Fibroblast of gingiva (primary cell): Measurements from ENCODE around the gene CD55.

Experiments
- DNase-seq: peaks from one replicate; pipeline ENCODE4 v3.0.0-alpha.2; 2011; ENCODE audit warnings: low read depth

CD55 gene

DNA sequence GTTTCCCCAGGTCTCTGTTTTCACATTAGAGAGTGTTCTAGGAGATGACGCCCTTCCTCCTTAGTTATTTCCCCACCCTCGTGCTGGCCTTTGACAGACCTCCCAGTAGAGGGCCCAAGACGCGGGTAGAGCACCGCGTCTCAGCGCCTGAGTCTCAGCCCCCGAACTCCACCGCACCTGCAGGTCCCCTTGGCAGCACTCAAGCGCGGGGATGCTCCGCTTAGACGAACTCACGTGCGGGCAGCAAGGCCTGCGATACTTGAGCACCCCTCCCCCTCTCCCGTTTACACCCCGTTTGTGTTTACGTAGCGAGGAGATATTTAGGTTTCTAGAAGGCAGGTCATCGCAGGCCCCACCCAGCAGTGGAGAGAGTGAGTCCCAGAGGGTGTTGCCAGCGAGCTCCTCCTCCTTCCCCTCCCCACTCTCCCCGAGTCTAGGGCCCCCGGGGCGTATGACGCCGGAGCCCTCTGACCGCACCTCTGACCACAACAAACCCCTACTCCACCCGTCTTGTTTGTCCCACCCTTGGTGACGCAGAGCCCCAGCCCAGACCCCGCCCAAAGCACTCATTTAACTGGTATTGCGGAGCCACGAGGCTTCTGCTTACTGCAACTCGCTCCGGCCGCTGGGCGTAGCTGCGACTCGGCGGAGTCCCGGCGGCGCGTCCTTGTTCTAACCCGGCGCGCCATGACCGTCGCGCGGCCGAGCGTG, at the start of gene CD55:
TSS of gene CD55 (plus strand) at position 600 of the 711 bp plus-strand sequence. CDS start at position 688, 88 bp downstream.
- peak; percentile 97 for DNase-seq

GRCh38 chr1:207274882-207275281, 46.6 kb upstream of the CD55 start:
- DNase-seq, result no peak

DNA sequence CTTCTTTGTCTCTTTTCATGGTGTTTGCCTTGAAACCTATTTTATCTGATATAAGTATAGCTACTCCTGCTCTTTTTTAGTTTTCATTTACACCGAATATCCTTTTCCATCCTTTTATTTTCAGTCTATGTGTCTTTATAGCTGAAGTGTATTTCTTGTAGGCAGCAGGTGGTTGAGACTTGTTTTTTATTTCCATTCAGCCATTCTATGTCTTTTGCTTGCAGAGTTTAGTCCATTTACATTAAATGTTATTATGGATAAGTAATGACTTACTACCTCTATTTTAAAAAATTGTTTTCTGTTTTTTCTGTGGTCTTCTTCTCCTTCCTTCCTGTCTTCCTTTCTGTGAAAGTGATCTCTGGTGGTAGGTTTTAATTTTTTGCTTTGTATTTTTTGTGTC, 45.0 kb upstream of the CD55 start:
- no peak for DNase-seq

- DNase-seq, result no peak
Measured at GRCh38 chr1:207277241-207277640, 44.2 kb upstream of the CD55 start.

GRCh38 chr1:207279652-207280051, 41.8 kb upstream of the CD55 start:
- DNase-seq, result no peak

GRCh38 chr1:207280706-207281105, 40.8 kb upstream of the CD55 start:
- no peak for DNase-seq

DNA sequence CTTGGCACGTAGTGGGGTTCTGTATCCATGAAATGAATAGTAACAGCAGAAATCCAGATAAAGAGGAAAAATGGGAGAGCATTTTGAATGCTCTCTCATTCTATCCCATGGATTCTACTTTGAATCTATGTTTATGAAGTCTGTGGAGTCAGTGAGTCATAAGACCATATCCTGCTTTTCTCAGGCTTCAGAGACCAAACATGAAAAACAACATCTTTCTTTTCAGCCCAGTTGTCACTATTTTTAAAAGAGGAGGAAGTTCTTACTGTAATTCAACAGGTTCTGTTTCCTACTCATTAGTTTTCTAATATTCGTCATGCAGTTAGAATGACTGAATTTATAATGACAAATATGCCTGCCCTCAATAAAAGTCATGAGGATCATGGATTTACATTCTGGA, 39.4 kb upstream of the CD55 start:
- no peak for DNase-seq

GRCh38 chr1:207282496-207283380, 38.7 kb upstream of the CD55 start:
- DNase-seq, result no peak

GRCh38 chr1:207283421-207283820, 38.1 kb upstream of the CD55 start:
- no peak for DNase-seq

DNA sequence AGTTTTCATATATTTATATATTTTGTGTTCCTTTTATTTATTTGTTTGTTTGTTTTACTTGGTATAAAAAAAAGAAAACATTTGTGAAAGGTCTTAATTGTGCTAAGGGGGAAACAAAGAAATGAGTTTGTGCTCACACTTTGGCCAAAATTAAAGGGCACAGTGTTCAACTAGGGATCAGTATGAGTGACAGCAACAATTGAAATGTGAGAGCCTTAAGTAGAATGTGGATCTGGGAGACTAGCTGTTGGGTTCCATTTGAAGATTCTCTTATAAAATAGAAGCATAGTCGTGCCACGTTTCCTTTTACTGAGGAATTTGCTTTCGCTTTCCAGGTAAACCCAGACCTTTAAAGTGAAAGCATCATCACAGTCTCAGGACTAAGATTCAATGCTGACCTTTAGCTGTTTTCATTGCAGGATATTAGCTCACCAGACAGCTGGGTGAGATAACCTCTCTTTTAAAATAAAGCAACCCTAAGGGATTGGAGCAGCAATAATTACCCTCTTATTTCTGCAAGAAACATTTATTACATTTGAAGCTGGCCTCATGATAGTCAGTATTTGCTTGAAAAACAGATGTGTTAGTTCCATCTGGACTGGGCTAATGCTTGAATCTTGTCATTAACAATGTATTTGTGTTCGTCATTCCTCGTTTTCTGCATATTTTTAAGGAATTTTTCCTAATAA, 37.1 kb upstream of the CD55 start:
- DNase-seq, result no peak

- DNase-seq, result peak; percentile 15
Measured at GRCh38 chr1:207286786-207287468, 34.6 kb upstream of the CD55 start.

DNA sequence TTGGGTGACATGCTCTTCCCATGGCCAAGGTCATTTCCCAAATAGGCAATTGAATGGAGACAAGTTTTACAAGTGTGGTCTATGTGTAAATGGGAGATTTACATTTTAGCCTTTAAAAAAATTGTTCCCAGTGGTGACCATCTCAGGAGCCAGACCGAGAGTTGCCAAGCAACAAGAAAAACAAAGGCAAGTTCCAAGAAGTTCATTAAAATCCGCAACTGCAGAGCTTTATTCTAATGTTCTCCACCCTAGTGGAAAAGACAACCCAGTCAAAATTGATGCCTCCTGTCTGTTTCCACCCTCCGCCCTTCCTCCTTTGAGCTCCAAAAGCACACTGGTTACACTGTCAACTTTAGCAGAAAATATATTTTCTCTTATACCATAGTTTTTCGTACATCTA, 33.2 kb upstream of the CD55 start:
- DNase-seq, result no peak

DNA sequence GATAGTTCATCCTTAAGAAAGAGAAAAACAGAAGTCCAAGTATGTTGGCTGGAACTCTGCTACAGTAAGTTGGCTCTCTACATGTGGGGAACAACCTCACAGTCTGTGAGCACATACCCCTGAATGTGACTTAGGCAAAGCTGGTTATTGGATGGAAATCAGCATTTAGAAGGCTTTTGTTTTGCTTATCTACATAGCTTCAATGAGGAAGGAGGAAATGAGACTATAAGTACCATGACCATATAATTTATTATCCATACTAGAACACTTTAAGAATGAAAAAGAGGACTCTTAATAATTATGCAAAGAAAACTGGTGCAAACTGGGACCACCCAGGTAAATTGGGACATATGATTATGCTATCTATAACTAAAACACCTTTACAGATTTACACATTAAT, 31.7 kb upstream of the CD55 start:
- no peak for DNase-seq

DNA sequence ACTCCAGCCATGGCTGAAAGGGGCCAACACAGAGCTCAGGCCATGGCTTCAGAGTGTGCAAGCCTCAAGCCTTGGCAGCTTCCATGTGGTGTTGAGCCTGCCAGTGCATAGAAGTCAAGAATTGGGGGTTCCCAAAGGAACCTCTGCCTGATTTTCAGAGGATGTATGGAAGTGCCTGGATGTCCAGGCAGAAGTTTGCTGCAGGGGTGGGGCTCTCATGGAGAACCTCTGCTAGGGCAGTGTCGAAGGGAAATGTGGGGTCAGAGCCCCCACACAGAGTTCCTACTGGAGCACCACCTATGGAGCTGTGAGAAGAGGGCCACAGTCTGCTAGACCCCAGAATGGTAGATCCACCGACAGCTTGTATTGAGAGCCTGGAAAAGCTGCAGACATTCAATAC, 29.8 kb upstream of the CD55 start:
- DNase-seq, result no peak

- no peak for DNase-seq
Measured at GRCh38 chr1:207298186-207298585, 23.3 kb upstream of the CD55 start.

DNA sequence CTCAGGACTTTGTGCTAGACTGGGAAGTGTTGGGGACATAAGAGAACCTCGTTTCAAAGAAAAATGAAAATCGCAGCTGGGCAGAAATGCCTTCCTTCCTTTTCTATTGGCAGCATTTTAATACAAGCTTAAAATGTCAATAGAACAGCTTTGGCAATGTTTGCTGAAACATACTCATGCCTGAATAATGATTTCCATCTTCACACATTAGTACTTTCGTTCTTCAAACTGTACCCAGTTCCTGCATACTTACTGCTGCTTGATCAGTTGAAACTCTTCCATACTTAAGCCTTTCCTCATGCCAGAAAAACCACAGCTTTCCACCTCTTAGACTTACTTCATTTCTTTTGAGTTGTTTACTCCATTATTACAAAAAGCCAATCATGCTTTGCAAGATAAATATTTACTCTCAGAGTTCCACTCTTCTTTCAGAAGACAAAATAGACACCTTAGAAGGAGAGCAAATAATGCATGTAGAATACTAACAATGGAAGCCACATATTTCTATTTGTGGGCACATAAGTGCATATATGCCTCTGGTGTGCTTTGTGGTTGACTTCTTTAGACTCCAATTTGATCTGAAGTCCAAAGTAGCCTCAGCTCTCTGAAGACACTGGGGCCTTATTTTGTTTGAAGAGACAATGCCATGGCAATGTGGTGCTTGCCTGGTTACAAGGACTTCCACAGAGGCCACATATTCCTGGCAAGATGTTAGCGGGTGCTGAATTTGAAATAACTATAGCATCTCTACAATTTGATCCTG, 22.7 kb upstream of the CD55 start:
- DNase-seq, result peak; percentile 50

DNA sequence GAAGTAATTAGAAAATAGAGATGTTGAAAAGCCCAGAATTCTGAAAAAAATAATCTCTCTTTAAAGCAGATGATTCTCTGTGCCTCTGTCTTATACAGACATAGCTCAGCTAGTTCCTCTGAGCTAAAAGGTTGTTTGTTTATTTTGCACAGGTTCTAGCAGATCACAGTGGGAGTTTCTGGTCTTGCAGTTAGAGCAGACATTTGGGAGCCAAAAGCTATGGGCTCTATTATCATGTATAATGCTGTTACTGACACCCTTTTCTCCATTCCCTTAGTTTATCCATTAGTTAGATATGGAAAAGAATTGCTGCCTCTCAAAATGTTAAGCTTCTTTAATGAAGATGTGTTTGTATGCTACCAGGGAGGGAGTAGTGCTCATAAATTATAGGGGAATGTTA, 20.5 kb upstream of the CD55 start:
- DNase-seq, result no peak

DNA sequence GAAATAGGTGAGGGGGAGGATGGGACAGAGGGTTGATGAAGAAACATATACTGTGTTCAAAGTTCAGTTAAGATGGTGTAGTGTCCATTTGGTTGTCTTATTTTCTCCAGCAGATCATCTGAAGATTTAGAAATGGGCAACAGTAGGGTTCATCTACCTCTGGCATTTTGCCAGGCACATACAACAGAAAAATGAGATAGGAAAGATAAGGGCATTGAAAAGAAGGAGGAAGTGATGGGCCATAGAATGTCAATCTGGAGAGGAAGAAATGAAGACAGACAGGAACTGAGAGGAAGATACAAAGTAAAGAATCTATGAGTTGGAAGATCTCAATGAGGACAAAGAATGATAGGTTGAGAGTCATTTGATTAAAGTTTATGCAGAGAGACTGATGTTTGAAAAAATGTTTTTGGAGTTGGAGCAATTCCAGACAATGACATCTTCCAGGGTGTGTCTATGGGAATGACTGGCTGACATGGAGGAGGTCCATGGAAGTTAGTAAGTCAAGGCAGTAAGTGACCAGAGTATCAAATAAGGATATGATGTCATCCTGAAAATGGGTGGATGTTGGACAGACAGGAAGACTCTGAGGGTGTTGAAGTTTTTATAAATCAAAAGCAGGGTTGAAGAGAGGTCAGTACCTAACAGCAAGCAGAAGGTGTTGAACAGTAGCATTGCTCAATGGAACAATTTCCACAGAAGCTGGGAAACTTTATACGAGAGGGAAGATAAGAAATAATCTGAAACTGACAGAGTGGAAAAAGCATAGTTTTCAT, 18.7 kb upstream of the CD55 start:
- no peak for DNase-seq

DNA sequence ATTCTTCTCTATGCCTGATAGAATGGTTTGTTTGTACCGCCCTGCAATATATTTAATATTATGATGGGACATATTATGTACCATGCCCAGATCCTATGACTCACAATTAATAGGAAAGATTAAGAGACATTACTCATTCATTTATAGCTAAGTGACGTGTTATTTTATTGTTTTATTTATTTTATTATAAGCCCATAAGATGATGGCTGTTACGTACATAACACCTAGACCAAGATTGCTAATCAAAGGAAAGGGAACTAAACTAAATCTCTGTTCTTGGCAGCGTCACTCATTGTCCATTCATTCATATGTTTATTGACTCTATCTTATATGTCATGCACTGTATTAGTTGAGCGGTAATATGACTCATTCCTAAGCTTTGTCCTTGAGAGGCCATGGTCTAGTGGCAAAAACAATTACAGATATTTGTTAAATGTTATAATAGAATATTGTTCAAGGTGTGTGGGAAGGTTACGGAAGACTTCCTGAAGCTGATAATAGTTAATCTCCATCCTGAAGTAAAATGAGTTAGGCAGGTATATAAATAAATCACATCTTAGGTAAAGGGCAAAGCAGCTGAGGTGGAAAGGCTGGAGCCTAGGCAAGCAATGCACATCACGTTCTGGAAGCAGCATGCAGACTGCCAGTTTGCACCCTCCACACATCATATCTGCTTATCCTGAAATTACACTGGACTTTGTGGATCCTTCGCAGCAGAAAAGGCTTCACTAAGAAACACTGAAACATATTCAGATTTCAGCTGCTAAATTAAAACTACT, 16.6 kb upstream of the CD55 start:
- no peak for DNase-seq

- DNase-seq, result no peak
Measured at GRCh38 chr1:207305489-207305873, 16.0 kb upstream of the CD55 start.
